NCI-H524 treated with DMSO at 0.1 percent for 48 hours (cell line): ENCODE data around the gene SOAT1.
A peak's percentile ranks its signal among the peaks of the same experiment; 100 is the strongest.
"Not testable (repeated sequence)": the region's sequence is repeated elsewhere in the genome, so short reads cannot be mapped to it uniquely, and the experiment has no call there.

ENCODE experiments used
- DNase-seq: peaks from one replicate; lab custom pipeline; 2025; lab: John Stamatoyannopoulos, UW

Gene SOAT1

DNA sequence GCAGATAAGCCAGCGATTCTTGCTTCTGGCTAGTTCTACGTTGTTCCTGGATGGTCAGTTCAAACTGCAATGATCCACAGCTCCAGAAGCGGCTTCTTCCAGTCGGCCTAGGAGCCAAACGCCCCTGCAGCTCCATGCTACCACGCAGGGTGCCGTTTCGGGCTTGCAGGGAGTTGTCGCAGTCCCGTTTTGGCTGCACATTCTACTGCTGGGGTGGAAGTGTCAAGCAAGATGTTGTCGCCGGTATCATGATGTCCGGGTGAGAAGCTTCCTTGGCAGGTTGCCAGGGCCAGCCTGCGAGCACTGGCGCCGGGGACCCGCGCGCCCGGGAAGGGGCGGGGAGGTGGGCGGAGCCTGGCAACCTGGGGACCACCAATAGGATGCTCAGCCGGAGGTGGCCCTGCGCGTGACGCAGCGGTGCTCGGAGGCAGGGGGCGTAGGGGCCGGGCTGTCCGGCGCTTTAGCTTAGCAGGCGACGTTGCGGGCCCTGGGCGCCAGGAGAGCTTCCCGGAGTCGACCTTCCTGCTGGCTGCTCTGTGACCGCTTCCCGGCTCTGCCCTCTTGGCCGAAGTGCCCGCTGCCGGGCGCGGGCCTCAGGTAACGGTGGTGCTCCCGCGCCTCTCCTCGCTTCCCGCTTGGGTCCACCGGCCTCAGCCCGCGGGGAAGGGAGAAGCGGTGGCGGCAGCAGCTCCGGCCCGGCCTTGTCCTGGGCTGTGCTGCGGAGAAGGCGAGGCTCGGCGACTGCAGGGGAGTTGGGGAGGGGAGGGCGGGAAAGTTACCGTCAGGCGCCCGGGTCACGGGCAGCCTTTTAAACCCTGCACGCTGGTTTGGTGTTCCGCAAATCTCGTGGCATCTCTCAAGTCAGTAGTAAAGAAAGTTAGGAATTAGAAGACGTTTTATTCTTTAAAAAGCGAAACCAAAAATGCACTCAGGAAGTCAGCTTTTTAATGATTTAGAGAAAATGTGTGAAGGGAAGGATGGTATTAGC is at the start of gene SOAT1:
Gene SOAT1 (plus strand): TSS at position 458 of the 988 bp plus-strand sequence. CDS start 8,888 bp downstream, outside the sequence.
- peak; percentile 60 for DNase-seq

DNA sequence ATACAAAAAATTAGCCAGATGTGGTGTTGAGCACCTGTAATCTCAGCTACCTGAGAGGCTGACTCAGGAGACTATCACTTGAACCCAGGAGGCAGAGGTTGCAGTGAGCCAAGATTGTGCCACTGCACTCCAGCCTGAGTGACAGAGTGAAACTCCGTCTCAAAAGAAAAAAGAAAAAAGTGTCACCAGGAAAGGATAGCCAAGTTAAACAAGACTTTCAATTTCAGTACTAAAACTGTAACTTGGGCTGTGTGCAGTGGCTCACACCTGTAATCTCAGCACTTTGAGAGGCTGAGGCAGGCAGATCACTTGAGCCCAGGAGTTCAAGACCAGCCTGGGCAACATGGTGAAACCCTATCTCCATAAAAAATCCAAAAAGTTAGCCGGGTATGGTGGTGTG is 48.2 kb upstream of the SOAT1 start:
- DNase-seq = not testable (repeated sequence)

GRCh38 chr1:179247923-179248322 is 45.7 kb upstream of the SOAT1 start:
- no peak for DNase-seq

GRCh38 chr1:179251675-179252074 is 41.9 kb upstream of the SOAT1 start:
- DNase-seq = no peak

DNA sequence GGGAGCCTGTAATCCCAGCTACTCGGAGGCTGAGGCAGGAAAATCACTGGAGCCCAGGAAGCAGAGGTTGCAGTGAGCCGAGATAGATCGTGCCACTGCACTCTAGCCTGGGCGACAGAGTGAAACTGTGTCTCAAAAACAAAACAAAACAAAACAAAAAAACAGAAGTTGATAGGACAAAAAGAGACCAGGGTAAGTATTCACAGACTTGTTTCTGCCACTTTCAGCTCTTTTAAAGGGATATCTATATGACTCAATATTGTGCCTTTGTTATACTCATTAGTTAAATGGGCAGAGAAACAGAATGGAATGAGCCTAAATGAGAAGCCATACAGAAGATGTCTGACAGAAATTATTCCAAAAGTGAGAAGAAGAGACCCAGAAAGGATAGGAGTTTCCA is 41.0 kb upstream of the SOAT1 start:
- no peak for DNase-seq

GRCh38 chr1:179253286-179253972 is 40.2 kb upstream of the SOAT1 start:
- DNase-seq = no peak

DNA sequence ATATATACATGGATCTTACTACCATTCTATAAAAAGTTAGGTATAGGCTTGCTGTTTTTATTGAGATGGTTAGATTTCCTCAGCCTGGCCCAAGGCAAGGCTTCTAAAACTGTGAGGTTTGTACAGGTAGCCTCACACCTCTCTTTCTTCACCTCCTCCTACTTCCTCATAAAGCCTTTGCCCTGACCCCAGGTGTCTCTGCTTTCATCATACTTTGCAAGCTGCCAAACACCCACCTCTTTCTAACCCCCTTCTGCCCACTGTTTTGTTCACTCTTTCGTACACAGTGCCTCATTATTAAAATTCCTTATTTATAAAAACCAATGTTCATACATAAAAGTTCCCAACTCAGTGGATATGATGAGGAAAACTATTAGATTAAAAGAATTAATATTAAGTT is 31.4 kb upstream of the SOAT1 start:
- no peak for DNase-seq

DNA sequence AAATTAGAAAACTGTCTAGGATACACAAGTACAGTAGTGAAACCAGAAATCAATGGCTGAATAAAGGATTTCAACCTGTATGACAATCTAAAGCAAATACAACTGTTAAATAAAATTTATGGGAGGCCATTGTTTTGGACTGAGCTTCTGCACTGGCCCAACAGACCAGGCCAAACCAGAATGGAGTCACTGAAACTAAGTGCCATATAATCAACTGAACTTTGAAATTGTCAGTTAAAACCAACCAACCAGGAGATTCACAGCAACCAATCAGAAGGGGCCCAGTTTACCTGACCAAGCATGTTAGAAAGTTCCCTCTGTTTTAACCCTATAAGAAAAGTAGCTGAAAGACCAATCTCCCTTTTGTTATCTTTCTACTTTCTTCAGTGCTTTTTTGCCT is 30.5 kb upstream of the SOAT1 start:
- DNase-seq = no peak

DNA sequence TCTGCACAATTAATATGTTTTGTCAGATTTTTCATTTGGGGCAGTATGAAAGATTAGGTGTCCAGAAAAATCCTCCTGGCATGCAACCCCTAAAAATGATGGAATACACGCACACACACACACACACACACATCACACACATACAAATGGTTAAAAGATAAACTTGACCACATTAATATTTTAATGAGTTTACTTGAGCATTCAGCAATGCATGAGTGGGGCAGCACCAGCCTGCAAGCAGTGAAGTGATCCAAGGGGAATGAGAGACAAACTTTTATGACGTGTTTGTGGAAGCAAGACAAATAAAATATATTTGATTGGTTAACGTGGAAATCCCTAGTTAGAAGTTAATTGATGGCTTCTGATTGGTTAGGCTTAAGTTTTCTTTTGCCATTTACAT is 29.1 kb upstream of the SOAT1 start:
- DNase-seq = no peak

DNA sequence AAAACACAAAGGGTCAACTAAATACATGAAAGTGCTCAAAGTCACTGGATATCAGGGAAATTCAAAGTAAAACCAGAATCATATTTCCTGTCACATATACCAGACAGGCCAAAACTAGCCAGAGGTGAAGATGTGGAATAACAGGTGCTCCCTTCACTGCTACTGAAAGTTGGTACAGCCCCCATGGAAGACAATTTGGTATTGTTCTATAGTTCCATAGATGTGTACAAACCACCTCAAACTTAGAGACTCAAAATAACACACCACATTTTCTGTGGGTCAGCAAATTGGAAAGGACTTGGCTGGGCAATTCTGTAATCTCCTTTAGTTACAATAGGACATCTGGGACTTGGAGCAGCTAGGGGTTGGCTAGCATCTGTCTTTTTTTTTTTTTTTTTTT is 24.5 kb upstream of the SOAT1 start:
- DNase-seq = no peak

DNA sequence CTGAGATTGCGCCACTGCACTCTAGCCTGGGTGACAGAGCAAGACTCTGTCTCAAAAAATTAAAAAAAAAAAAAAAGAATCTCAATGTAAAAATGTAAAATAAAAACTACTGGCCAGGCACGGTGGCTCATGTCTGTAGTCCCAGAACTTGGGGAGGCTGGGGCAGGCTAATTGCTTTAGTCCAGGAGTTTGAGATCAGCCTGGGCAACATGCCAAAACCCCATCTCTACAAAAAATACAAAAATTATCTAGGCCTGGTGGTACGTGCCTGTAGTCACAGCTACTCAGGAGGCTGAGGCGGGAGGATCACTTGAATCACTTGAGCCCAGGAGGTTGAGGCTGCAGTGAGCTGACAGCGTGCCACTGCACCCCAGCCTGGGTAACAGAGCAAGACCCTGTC is 19.2 kb upstream of the SOAT1 start:
- not testable (repeated sequence) for DNase-seq

GRCh38 chr1:179278920-179279319 is 14.7 kb upstream of the SOAT1 start:
- DNase-seq = no peak

DNA sequence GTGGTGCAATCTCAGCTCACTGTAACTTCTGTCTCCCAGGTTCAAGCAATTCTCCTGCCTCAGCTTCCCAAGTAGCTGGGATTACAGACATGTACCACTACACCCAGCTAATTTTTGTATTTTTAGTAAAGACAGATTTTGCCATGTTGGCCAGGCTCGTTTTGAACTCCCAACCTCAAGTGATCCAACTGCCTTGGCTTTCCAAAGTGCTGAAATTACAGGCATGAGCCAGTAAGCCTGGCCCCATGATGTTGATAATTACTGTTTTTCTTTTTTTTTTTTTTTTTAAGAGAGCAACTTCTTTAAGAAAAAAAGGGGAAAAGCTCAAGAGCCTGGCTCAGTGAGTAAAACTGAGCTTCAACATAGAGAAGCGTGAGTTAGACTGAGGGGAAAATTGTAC is 9.6 kb upstream of the SOAT1 start:
- no peak for DNase-seq

- DNase-seq = no peak
Observed at GRCh38 chr1:179287946-179288345, 5.7 kb upstream of the SOAT1 start.

GRCh38 chr1:179288977-179289376 is 4.6 kb upstream of the SOAT1 start:
- DNase-seq = no peak

- no peak for DNase-seq
Observed at GRCh38 chr1:179295164-179295755, 1.7 kb downstream of the SOAT1 start.

- DNase-seq = no peak
Observed at GRCh38 chr1:179296356-179297104, 2.9 kb downstream of the SOAT1 start.

DNA sequence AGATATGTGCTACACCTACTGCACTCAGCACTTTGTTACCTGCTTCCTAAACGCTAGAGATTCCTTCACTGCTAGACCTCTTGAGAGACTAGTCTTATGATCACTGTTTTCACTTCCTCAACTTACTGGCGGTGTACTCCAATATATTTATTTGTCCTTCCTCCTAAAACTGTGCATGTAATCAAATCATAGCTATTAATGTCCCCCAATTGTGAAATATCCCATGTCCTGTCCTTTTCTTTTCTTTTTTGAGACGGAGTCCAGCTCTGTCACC is 3.4 kb downstream of the SOAT1 start:
- no peak for DNase-seq

DNA sequence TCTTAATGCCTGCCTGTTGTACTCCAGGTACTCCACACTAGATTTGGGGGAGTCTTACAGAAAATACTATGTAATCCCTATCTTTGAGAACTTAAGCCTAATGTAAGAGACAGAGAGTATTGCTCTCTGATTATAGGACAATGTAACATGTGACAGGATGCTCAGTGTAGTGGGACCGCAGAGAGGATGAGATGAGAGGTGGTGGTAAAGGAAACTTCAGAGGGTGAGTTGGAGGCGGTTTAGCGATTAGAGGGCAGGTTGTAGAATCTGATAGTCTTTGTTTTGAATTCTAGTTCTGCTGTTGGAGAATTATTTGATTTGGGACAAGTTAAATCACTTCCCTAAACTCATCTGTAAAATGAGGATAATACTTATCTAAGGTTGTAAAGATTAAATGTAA is 5.4 kb downstream of the SOAT1 start:
- no peak for DNase-seq

GRCh38 chr1:179300112-179300511 is 6.5 kb downstream of the SOAT1 start:
- no peak for DNase-seq

DNA sequence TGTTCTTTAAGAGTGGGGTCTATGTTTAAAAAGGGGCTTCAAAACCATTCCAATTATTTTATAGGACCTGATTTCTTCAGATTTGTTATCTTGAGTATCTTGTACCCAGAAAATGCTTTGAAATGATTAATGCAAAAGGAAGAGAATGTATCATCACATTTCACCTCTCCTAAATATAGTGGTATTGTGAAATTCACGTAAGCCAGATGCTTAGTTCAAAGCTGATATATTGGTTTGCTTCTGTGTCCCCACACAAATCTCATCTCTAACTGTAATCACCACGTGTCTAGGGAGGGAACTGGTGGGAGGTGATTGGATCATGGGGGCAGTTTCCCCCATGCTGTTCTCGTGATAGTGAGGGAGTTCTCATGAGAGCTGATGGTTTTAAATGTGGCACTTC is 8.5 kb downstream of the SOAT1 start:
- no peak for DNase-seq

- no peak for DNase-seq
Observed at GRCh38 chr1:179303200-179303785, 9.7 kb downstream of the SOAT1 start.
